GM19468 (cell line): Measurements from ENCODE around the gene SNAP47.

Experiments
- ATAC-seq: cut with Tn5 transposase; IDR thresholded peaks from one replicate; pipeline ENCODE4 v1.9.1; 2021; ENCODE audit warnings: mild to moderate bottlenecking, moderate library complexity, moderate number of reproducible peaks; ENCODE audit not compliant: unreplicated experiment; ENCODE audit errors: extremely low read depth

SNAP47 gene

GRCh38 chr1:227748496-227749182, 13.4 kb downstream of the SNAP47 start:
- ATAC-seq: no peak

GRCh38 chr1:227749225-227749624, 14.0 kb downstream of the SNAP47 start:
- no peak for ATAC-seq

GRCh38 chr1:227749916-227750710, 14.9 kb downstream of the SNAP47 start:
- ATAC-seq: no peak

GRCh38 chr1:227753999-227754711, 18.9 kb downstream of the SNAP47 start:
- no peak for ATAC-seq

- ATAC-seq: no peak
These were observed 19.7 kb downstream of the SNAP47 start for GRCh38 chr1:227754958-227755357.

GRCh38 chr1:227756172-227756959, 21.1 kb downstream of the SNAP47 start:
- ATAC-seq: no peak

- ATAC-seq: no peak
These were observed 22.5 kb downstream of the SNAP47 start for GRCh38 chr1:227757781-227758180.

GRCh38 chr1:227758366-227758765, 23.1 kb downstream of the SNAP47 start:
- ATAC-seq: no peak

GRCh38 chr1:227759341-227760300, 24.4 kb downstream of the SNAP47 start:
- no peak for ATAC-seq

GRCh38 chr1:227760377-227760776, 25.1 kb downstream of the SNAP47 start:
- no peak for ATAC-seq

- ATAC-seq: no peak
These were observed 26.5 kb downstream of the SNAP47 start for GRCh38 chr1:227761621-227762230.

GRCh38 chr1:227762231-227762911, 27.1 kb downstream of the SNAP47 start:
- ATAC-seq: peak; percentile 75

- ATAC-seq: no peak
These were observed 28.2 kb downstream of the SNAP47 start for GRCh38 chr1:227763246-227764018.

GRCh38 chr1:227764019-227764391, 28.8 kb downstream of the SNAP47 start:
- ATAC-seq: no peak

GRCh38 chr1:227765261-227766014, 30.2 kb downstream of the SNAP47 start:
- no peak for ATAC-seq

GRCh38 chr1:227766015-227766634, 30.9 kb downstream of the SNAP47 start:
- no peak for ATAC-seq
